ENCODE results near the gene EFNA1. TPM values are rescaled to one million over a fixed set of nuclear protein-coding genes. Genes with fewer than 3 reads are reported as not detected.

The EFNA1 gene
- total and polyA plus RNA-seq, 2 experiments from 2014 or later = 3.2 to 5.1 TPM

- H3K4me3 Mint-ChIP-seq = peak overlapping the region; percentile 95
- Histone ChIP-seq H3K4me3 (peak overlapping the region; percentile 88), H3K4me2 (peak overlapping the region; percentile 95), H3K36me3 (ENCODE audit: insufficient read depth) (no peaks in the 10 kb centered on the region), H3K27me3 (ENCODE audit: insufficient read depth) (peaks cover 46% of the 10 kb centered on the region), H3K27ac (ENCODE audit: low read depth) (no peak overlapping the region), H4K20me1 (replicated peaks; ENCODE audit: insufficient read depth) (peaks cover 6% of the 10 kb centered on the region; the same call in 1 of the 2 replicates), H3F3A (replicated peaks; ENCODE audit: low read depth) (peaks cover 18% of the 10 kb centered on the region; the same call in 1 of the 2 replicates), H3K4me1 (ENCODE audit: insufficient read depth) (peaks cover 24% of the 10 kb centered on the region), H3K9me2 (ENCODE audit: insufficient read depth) (no peaks in the 10 kb centered on the region), H3K79me2 (replicated peaks; ENCODE audit: insufficient read depth) (no peaks in the 10 kb centered on the region), H2AFZ (peak overlapping the region; percentile 97)
- peak; percentile 98 for DNase-seq (ENCODE audit: low spot score)
- H3K27ac Mint-ChIP-seq = peak overlapping the region; percentile 86
- TF ChIP-seq ZNF331 (CRISPR knock-in tag; IDR thresholded peaks at IDR 0.05; ENCODE audit: low read depth) (no peak), CREB1 (CRISPR knock-in tag; IDR thresholded peaks at IDR 0.05; ENCODE audit: low read depth) (peak; percentile 63), CTCF (conservative IDR thresholded peaks at IDR 0.05; ENCODE audit: low read depth in 2 of 2) (peak; percentile 89 to 99), NANOG (IDR thresholded peaks at IDR 0.05; ENCODE audit: borderline replicate concordance) (no peak), POLR2AphosphoS5 (IDR thresholded peaks at IDR 0.05; ENCODE audit: low read depth) (peak; percentile 41; the same call in 1 of the 2 replicates)
- ATAC-seq = peak; percentile 60
- no peaks in the 10 kb centered on the region for H3K9me3 Mint-ChIP-seq
- peaks cover 65% of the 10 kb centered on the region for H3K27me3 Mint-ChIP-seq (ENCODE audit: insufficient read depth, low read depth, poor library complexity)
- H3K4me1 Mint-ChIP-seq = peaks cover 39% of the 10 kb centered on the region
- no peaks in the 10 kb centered on the region; the same call in 2 of the 3 replicates for H3K36me3 Mint-ChIP-seq (ENCODE audit: low read depth)
Observed at GRCh38 chr1:155084722-155085503, 42.8 kb upstream of the EFNA1 start.

GRCh38 chr1:155085504-155086127 lies 42.1 kb upstream of the EFNA1 start:
- H4K20me1 ChIP-seq (replicated peaks; ENCODE audit: insufficient read depth) = peaks cover 6% of the 10 kb centered on the region; the same call in 1 of the 2 replicates
- H3K27ac Mint-ChIP-seq = no peak overlapping the region
- H3K4me1 ChIP-seq (ENCODE audit: insufficient read depth) = peaks cover 24% of the 10 kb centered on the region
- H3K36me3 ChIP-seq (ENCODE audit: insufficient read depth) = no peaks in the 10 kb centered on the region
- peak overlapping the region; percentile 95 for H3K4me3 Mint-ChIP-seq
- H3K79me2 ChIP-seq (replicated peaks; ENCODE audit: insufficient read depth) = no peaks in the 10 kb centered on the region
- peak overlapping the region; percentile 97; the same call in 1 of the 2 replicates for H2AFZ ChIP-seq
- H3K27me3 Mint-ChIP-seq (ENCODE audit: insufficient read depth, low read depth, poor library complexity) = peaks cover 60% of the 10 kb centered on the region
- no peaks in the 10 kb centered on the region for H3K9me3 Mint-ChIP-seq
- peak overlapping the region; percentile 95 for H3K4me2 ChIP-seq
- no peak overlapping the region for H3K27ac ChIP-seq (ENCODE audit: low read depth)
- ATAC-seq = peak; percentile 3
- H3K4me3 ChIP-seq = peak overlapping the region; percentile 88
- no peaks in the 10 kb centered on the region; the same call in 2 of the 3 replicates for H3K36me3 Mint-ChIP-seq (ENCODE audit: low read depth)
- peaks cover 18% of the 10 kb centered on the region; the same call in 1 of the 2 replicates for H3F3A ChIP-seq (replicated peaks; ENCODE audit: low read depth)
- peaks cover 39% of the 10 kb centered on the region for H3K4me1 Mint-ChIP-seq
- peak; percentile 77 for DNase-seq (ENCODE audit: low spot score)
- TF ChIP-seq POLR2AphosphoS5 (IDR thresholded peaks at IDR 0.05; ENCODE audit: low read depth) (0 out of 2 replicates have a peak, but pooled peaks have one; percentile 16), ZNF114 (CRISPR knock-in tag; IDR thresholded peaks at IDR 0.05) (no peak), EZH2phosphoT487 (IDR thresholded peaks at IDR 0.05; ENCODE audit: unreplicated experiment) (no peak), CTCF (conservative IDR thresholded peaks at IDR 0.05; ENCODE audit: low read depth in 2 of 2) (no peak), EZH2 (IDR thresholded peaks at IDR 0.05; ENCODE audit: low read depth, unreplicated experiment) (no peak)
- H3K27me3 ChIP-seq (ENCODE audit: insufficient read depth) = peaks cover 39% of the 10 kb centered on the region
- H3K9me2 ChIP-seq (ENCODE audit: insufficient read depth) = no peaks in the 10 kb centered on the region

All from GM23338 (cell line).